Lung microvascular endothelial cell (primary cell): ENCODE data around the gene LRRC41. TPM values are rescaled to one million over a fixed set of nuclear protein-coding genes. Genes with fewer than 3 reads are reported as not detected.
"Not testable (repeated sequence)": the region's sequence is repeated elsewhere in the genome, so short reads cannot be mapped to it uniquely, and the experiment has no call there.

Source experiments
- DNase-seq, 2 donors: peaks; one replicate each; pipeline versions ENCODE4 v3.0.0 to v3.0.0-alpha.2; 2010; ENCODE audit warnings: low read depth in 2 of 2
- total RNA-seq: library from RNA; depleted of rRNA; stranded (reverse); fragments of >200 nt; gene quantifications from 2 replicates; pipeline ENCODE4 v1.2.1, GENCODE V29; 2014

The LRRC41 gene
- total RNA-seq, 1 donor from 2014 or later, result 45.0 TPM

DNA sequence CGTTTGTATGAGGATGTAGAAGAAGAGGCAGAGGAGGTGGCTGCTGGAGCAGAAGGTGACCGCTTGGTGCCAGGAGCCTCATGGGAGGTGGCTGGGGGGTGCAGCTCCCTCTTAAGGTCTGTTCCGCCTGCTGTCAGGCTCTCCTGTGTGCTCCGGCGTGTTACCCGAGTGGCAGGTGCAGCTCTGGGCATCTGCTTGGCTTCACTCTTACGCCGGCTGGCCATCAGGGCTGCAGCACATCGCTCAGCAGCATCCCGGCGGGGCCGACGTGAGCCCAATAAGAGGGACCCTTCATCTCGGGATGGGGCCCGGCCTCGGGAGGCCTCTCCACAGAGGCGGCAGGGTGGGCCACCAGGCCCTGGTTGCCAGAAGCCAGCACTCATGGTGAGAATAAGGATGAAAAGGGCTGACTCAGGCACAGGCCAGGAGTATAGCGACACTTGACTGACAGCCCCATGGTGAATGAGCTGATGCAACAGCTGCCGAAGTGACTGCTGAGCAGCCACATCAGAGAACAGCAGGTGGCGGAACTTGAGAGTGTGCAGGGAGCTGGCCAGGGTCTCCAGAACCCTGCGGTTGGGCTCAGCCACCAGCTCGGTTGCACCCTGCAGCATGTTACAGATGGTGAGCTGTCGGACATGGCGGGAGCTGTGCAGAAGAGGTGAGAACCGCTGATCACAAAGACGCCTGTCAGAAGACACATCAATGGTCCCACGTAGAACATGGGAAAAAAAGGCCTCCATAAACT, 17.5 kb downstream of the LRRC41 start:
- no peak for DNase-seq

DNA sequence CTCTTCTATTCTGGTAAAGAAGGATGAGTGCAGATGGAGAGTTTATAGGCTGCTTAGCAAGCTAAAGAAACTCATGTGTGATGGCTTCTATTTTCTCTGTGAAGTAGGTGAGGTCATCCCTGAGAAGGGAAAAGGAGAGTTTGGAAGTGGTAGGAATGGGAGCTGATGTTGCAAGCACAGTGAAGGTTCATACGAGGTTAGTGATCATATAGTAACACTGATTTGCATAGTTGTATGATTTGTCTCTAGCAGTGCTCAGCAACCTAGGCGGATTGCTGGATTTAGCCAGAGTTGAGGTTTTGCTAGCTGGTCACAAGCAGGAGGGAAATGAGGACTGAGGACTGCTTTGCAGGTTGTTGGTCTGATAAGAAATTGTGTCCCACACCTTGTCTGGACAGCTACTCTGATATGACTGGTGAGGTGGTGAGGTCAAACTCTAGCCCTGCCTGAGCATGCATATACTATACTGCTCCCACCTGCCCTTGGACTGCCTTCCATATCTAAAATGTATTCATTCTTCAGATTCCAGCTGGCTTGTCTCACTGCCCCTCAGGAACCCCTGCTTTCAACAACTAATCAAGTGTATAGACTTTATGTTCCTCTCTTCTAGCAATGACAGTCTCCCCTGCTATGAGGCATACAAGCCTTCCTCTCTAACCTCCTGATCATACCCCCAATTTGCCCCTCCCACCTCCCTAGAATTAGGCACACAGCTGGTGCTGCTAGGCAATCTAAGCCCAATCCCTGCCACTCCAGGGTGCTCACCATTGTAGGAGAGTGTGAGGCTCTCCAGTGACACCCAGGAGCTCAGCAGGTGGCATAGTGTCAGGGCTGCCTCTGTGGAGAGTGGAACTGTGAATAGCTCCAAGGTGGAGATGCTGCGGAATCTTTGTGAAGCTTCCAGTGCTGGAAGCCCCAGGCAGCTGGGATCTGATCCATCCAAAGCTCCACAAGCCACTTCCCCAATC, 18.5 kb downstream of the LRRC41 start:
- DNase-seq, result no peak

DNA sequence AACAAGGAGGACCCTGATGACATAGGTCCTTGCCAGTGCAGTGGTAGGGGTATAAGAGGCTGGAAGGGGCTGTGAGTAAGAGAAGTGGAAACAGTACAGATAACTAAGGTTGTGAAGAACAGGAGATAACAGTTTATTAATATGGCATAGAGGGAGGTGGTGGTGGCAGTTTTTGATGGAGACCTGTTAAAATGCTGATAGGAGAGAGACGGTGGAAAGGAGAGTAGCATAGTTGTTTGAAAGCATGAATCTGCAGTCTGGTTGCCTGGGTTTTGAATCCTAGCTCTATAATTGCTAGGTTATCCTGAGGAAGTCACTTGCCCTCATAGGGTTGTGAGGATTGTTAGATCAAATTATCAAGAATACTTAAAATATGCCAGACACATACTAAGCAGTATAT, 19.4 kb downstream of the LRRC41 start:
- DNase-seq, result no peak

DNA sequence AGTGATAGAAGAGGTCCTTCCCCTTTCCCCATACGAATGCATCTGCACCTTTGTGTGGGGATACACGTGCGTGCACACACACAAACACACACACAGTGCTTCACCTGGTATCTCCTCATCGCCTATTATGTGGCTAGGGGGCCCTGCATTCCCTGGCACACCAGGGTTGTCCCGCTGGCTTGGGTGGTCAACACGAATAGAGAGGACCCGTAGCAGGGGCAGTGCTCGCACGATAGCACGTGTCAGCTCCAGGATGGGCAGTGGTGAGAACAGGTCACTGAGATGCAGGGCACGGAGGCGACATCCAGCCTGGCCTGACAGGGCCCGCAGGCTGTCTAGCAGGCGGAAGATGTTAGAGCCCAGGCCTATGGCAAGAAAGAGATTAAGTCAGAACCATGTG, 22.4 kb downstream of the LRRC41 start:
- DNase-seq, result no peak

DNA sequence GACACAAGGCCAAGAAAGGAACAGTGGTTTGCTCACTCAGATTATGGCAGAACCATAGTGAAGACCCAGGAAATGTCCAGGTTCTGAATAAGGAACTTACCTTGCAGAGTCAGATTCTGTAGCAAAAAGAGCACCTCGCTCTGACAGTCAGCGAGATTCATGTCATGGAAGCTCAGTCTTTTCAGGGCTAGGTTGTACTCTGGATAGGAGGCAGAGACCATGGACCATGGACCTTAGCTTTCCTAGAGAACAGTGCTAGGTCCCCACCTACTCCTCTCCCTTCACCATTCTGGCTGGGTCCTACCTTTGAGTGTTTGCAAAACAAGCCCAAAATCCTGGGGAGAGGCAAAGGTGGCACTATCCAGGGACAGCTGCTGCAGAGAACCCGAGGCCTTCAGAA, 23.3 kb downstream of the LRRC41 start:
- no peak for DNase-seq

DNA sequence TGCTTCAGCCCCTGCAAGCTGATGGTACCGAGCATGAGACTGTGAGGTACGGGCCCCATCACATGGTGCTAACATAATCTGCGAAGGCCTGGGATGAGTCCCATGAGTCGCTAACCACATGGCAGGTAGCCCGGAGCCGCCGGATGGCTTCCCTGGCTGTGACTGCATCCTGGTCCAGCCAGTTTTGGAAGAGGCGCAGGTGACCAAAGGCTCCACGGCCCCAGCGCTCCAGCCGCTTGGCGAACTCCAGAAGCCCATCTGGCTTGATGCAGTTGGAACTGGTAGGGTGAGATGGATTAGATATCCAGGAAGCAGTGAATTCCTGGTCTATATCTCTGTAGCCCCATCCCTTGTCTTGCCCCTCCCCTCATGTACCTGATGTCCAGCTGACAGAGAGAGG, 24.6 kb downstream of the LRRC41 start:
- no peak for DNase-seq

DNA sequence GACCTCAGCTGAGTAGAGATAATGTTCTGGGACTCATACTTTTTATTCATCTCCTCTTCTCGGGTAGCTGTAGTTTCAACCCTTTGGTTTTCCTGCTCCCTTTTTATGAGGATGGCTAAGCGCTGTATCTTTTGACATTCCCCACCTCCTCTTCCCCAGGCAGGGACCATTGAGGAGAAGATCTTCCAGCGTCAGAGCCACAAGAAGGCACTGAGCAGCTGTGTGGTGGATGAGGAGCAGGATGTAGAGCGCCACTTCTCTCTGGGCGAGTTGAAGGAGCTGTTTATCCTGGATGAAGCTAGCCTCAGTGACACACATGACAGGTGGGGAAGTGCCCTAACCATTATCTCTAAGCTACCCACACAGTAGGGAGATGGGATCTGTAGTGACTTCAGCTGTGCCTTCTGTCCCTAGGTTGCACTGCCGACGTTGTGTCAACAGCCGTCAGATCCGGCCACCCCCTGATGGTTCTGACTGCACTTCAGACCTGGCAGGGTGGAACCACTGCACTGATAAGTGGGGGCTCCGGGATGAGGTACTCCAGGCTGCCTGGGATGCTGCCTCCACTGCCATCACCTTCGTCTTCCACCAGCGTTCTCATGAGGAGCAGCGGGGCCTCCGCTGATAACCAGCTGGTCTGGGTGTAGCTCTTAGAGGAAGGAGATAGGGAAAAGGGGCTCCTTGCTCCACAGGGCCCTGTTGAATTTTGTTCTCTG, 25.6 kb downstream of the LRRC41 start:
- no peak for DNase-seq

DNA sequence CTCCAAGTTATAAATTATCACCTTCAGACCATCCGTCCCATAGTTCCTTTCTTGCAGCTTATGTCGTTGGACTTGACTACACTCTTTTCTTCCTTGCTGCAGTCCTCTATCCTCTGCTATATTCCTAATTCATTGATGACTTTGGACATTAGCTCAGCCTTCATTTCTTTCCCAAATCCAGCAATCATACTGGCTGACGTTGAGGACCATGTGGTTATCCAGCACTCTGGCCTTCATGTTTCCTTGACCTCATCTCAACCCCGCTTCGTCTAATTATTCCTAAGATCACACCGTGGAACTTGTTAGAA, 28.4 kb downstream of the LRRC41 start:
- DNase-seq, result no peak

DNA sequence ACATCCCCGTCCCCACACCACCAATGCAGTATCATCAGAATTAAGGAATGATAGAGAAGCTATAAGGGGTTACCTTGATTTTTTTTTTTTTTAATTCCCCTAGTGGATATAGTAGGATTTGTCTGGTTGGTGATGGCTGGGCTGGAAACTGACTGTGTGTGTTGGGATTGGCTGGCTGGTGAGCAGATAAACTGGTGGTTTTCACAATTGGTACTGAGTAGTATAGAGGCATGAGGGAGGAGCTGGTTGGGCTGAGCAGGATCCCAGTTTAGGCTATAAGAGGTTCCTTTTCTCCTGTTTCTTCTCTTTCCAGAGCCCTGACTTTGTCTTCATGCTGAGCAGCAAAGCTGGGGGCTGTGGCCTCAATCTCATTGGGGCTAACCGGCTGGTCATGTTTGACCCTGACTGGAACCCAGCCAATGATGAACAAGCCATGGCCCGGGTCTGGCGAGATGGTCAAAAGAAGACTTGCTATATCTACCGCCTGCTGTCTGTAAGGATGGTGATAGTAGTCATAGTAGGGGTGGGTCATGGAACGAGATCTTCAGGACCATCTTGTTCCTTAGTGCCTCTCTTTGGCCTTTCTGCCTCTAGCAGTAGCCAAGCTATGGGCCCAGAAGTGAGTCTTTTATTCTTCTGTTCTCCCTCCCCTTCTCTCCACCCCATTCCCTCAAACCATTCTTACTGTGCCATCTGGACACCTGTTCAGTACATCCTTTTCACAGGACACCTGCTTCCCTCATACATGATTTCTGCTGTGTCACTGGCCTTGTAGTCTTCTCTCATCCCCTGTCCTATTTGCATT, 29.0 kb downstream of the LRRC41 start:
- no peak for DNase-seq

DNA sequence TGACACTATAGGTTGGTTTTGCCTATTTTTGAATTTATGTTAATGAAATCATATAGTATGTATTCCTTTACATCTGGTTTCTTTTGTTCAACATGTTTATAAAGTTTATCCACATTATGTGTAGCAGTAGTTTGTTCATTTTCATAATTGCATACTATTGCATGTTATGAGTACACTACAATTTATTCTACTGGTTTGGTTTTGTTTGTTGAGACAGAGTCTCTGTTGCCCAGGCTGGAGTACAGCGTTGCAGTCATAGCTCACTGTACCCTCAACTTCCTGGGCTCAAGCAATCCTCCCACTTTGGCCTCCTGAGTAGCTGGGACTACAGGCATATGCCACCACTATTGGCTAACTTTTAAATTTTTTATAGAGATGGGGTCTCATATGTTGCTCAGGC, 34.8 kb downstream of the LRRC41 start:
- no peak for DNase-seq

DNA sequence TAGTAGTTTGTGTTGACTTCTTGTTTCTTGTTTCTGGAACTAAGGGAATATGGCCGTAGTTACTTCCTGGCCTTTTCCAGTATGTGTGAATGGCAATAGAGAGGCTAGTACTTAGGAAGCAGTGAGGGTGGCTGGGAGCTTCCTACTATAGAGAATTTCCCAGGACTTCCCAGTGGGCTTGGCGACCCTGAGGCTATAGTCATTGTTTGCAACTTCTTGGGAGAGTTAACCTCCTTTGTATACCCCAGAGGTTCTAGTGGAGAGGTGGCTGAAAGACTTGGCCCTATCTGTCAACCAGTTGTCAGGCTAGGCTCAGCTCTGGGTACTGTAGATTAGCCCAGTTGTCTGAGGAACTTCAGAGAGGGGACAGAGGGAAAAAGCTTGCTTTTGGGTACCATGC, 40.3 kb downstream of the LRRC41 start:
- DNase-seq, result no peak

DNA sequence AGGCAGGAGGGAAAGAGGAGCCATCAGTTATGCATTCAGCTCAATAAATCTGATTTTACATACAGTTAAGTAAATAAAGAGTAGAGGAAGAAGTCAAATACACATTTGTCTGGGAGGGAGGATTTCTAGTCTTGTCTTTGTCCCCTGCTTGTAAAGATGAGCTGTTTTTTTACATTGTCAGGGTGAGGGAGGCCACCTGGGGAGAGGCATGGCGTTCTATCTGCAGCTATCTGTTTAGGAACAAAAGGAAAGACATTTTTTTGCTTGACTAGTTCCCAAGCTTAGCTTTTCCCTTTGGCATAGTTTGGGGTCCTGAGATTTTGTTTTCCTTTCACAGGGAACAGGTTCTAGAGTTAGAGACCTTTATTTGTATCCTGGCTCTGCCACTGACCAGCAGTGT, 40.9 kb downstream of the LRRC41 start:
- DNase-seq, result no peak

DNA sequence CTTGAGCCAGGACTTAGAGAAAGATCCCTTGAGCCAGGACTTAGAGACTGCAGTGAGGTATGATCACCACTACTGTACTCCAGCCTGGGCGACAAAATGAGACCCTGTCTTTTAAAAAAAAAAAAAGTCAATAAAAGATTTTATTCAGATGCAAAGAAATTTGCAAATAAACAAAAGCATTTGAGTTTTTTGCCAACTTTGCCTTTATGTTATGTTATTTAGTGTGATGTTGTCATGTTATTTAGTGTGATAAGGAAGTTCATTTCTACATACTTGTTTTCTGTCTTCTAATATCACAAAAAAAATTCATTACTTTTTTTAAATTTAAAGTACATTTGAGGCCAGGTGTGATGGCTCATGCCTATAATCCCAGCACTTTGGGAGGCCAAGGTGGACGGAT, 46.9 kb downstream of the LRRC41 start:
- no peak for DNase-seq

DNA sequence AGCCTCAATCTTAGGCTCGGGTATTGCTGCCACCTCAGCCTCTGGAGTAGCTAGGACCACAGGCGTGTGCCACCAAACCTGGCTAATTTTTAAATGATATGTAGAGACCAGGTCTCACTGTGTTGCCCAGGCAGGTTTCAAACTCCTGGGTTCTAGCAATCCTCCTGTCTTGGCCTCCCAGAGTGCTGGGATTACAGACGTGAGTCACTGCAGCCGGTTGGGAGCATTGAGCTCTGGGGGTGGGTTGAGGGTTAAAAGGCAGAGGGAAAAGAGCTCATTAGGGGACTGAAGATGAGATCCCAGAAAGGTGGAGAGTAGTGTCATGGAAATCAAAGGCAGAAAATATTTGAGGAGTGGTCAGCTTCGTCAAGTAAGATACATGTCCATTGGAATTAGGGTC, 48.7 kb downstream of the LRRC41 start:
- DNase-seq, result no peak

DNA sequence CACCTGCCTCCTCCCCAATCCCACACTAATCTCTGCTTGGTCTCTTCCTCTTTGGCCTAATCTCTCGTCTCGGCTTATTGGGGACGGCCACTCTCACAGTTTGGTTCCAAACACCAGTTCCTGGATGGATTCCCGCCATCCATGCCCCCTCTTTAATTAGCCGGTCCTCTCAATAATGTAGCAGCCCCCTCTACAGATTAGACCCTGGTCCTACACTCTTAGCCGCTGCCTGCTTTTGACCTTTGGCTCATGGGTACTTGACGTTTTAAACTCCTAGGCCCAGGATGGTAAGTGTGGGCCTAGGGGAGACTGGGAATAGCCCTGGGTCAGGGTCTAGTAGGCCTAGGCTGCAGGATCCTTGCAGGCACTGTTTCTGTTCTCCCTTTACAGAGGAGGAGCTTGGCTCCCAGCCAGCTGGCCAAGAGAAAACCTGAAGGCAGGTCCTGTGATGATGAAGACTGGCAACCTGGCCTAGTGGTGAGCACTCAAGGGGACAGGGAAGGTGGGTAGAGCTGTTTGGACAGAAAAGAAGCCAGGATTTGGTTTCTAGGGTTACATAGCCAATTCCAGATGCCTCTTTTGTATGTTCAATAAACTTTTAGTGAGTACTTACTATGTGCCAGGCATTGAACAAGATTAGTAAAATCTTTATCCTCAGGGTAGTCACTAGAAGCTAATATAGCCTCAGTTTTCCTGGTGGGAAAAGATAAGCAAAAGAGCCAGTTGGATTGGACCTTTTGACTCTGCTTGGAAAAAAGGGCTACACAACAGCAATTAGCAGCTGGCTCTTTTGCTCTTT, 55.1 kb downstream of the LRRC41 start:
- DNase-seq, result no peak

DNA sequence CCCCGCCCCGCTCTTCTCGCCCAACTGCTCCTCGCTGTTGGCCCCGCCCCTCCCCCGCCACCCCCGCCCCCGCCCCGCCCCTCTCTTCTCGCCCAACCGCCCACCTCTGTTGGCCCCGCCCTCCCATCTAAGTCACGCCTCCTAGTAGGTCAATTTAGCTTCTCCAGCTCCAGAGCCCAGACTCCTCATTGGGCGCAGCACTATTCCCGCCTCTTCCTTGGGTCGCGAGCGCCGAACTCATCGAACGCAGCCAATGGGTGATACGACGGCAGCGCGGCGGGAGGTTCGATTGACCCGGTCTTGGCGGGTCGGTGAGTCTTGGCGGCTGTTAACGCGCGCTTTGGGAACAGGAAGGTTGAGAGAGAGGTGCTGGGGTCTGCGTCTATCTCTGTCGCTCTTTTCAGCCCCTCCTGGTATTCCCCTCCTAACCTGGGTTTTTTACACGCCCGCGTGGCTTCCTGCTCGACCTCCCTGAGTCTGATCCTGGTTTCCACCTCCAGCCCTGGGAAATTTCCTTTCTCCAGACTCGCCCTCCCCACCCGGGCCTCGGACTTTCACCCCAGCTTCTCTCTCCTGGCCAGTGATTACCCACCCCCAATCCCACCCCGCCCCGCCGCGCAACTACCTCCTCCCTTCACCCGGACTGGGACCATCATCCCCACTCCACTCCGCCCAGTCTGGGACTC, 55.8 kb downstream of the LRRC41 start, which contains the start of gene RAD54L:
TSS of gene RAD54L (plus strand) at position 328 of the 686 bp plus-strand sequence. CDS start 643 bp downstream, outside the sequence.
- DNase-seq, result peak; percentile 99

DNA sequence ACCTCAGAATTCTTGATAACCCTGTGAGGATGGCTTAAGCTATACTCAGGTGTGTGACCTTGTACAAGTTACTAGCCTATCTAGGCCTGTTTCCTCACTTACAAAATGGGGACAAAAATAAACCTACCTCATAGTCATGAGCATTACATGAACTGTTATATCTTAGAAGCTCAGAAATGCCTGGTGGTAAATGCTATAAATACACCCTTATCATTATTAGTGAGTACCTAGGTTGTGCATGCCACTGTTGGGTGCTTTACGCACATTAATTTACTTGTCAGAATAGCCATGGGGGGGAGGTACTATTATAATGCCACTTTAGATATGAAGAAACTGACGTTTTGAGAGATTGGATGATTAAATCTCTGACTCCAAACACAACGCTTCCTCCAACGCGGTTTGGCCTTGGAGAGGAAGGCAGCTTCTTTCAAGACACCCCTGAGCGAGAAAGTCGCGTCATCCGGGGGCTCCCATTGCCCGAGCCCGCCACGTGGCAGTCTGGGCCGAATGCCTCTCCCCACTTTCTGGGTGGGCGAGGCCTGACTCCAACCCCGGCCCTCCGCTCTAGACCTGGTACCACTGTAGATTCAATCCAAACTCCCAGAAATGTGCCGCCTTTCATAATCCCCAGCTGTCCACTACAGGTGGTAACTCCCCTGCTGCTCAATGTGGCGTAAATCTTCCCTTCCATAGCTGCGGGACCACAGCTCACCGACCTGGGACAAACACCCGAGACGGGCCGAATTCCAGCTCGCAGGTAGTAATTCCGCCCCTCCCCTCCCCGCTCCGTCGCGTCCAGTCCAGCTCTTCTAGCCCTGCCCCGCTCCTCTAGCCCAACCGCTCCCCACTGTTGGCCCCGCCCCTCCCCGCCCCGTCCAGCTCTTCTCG, 56.6 kb downstream of the LRRC41 start:
- peak in 1 of 2 donors; percentile 51 for DNase-seq

DNA sequence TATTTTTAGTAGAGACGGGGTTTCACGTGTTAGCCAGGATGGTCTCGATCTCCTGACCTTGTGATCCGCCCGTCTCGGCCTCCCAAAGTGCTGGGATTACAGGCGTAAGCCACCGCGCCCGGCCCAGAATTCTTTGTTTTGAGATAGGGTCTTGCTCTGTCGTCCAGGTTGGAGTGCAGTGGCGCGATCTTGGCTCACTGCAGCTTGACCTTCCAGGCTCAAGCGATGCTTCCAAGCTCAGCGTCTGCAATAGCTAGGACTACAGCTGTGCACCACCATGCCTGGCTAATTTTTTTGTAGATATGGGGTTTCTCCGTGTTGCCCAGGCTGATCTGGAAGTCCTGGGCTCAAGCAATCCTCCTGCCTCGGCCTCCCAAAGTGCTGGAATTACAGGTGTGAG, 57.3 kb downstream of the LRRC41 start:
- not testable (repeated sequence) for DNase-seq
